Islet precursor cell (in vitro differentiated cells): ENCODE data around the gene RAX2.

Experiments used
- DNase-seq: peaks from one replicate; pipeline ENCODE4 v3.0.0-alpha.2; 2018

The RAX2 gene

GRCh38 chr19:3722443-3723109 lies 49.5 kb downstream of the RAX2 start:
- DNase-seq: peak; percentile 88

- DNase-seq: no peak
Observed at GRCh38 chr19:3721887-3722442, 50.1 kb downstream of the RAX2 start.

GRCh38 chr19:3721131-3721886 lies 50.7 kb downstream of the RAX2 start:
- peak; percentile 98 for DNase-seq

DNA sequence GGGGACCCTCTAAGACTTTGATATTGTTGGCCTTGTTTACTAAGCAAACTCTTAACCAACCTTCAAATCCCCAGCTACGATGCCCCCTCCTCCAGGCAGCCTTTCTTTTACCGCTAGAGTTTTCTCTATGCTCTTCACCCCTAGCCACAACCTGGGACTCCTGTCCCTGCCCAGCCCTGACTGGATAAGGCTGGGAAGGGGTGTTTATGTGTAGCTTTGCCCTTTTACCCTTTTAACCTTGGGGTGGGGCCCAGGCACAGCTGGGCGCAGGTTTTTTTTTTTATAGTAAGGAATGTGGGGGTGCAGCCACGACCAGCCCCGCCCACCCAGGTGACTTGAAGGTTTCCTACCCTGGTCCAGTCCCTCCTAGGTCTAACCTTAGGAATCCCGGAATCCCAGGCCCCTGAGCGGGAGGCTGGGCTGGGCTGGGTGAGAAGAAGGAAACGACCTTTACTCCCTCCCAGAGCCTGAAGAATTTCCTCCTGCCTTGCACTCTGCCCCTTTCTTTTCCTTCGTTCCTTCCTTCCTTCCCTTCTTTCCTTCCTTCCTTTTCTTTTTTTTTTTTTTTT lies 51.6 kb downstream of the RAX2 start:
- DNase-seq: no peak

DNA sequence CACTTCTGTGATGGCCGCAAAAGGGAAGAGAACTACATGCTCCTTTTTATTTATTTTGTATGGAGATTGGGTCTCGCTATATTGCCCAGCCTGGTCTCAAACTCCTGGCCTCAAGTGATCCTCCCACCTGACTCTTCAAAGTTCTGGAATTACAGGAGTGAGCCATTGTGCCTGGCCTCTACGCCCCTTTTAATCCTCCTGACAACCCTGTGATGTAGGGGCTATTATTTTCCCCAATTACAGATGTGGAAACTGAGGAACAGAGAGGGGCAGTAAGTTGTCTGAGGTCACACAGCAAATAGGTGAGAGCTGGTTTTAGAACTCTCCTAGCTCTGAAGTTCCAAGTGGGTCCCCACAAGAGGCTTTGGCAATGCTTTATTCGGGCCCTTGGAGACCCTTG lies 52.2 kb downstream of the RAX2 start:
- no peak for DNase-seq
